A673 (cell line): ENCODE results near the gene CCDC57.

Source experiments
- CTCF ChIP-seq: fragments of 300-800, 200-600 bp; sonication (generic); conservative IDR thresholded peaks from 2 replicates; pipeline ENCODE4 v1.5.1; 2017; ENCODE audit warnings: low read depth, mild to moderate bottlenecking, antibody characterized with exemption, low read length, moderate library complexity, mixed read lengths
- EZH2 ChIP-seq: fragments of 200-600 bp; sonication (generic); IDR thresholded peaks from 2 replicates; pipeline ENCODE4 v1.6.1; 2017; ENCODE audit warnings: borderline replicate concordance, low read depth, mild to moderate bottlenecking, mixed read lengths, antibody characterized with exemption, low read length; ENCODE audit not compliant: poor library complexity, severe bottlenecking

- TF ChIP-seq CTCF (no peak), EZH2 (no peak)
These were observed 131.1 kb downstream of the CCDC57 start for GRCh38 chr17:82081546-82081945.
